ENCODE results near the gene C19orf25. TPM values are rescaled to one million over a fixed set of nuclear protein-coding genes. Genes with fewer than 3 reads are reported as not detected.

C19orf25 gene
- total and polyA plus RNA-seq, 9 of the 15 experiments (the other 6 are each of a cell fraction or from before 2014, with no cell fraction given): 0.79 to 96.0 (median 36.1) TPM

GRCh38 chr19:1524287-1524971 lies 45.4 kb upstream of the C19orf25 start (continued):
- TF ChIP-seq CBX1 (IDR thresholded peaks at IDR 0.05; ENCODE audit: low read depth) (no peak), HBP1 (CRISPR knock-in tag; IDR thresholded peaks at IDR 0.05) (peak; percentile 76; the same call in 1 of the 2 replicates), DLX4 (CRISPR knock-in tag; IDR thresholded peaks at IDR 0.05) (no peak), POLR2AphosphoS2 (IDR thresholded peaks at IDR 0.05; ENCODE audit: low read length) (no peak), TGIF2 (CRISPR knock-in tag; IDR thresholded peaks at IDR 0.05) (no peak), CTCFL (IDR thresholded peaks at IDR 0.05; ENCODE audit: borderline replicate concordance, insufficient read depth, low read depth, low read length, poor library complexity, severe bottlenecking) (no peak), KDM1A (IDR thresholded peaks at IDR 0.05) (peak in 1 of 2 experiments; percentile 55; a peak in 1 of 4 replicates), DDX20 (tag; IDR thresholded peaks at IDR 0.05; ENCODE audit: low read depth) (no peak), GABPA (tag; conservative IDR thresholded peaks at IDR 0.05; ENCODE audit: low read depth) (no peak), ELF2 (CRISPR knock-in tag; IDR thresholded peaks at IDR 0.05) (no peak), HNRNPLL (IDR thresholded peaks at IDR 0.05; ENCODE audit: low read depth, low read length, poor library complexity, severe bottlenecking) (no peak), TFE3 (CRISPR knock-in tag; IDR thresholded peaks at IDR 0.05) (no peak), SRSF3 (IDR thresholded peaks at IDR 0.05; ENCODE audit: insufficient read depth, low read length) (no peak), PREB (CRISPR knock-in tag; IDR thresholded peaks at IDR 0.05) (no peak), ARID2 (IDR thresholded peaks at IDR 0.05) (peak; percentile 39; the same call in 1 of the 2 replicates), C11orf30 (IDR thresholded peaks at IDR 0.05; ENCODE audit: low read depth) (no peak), STAT6 (CRISPR knock-in tag; IDR thresholded peaks at IDR 0.05) (no peak)

Measured in K562 (cell line).